Head of caudate nucleus (tissue), 42 donors: ENCODE measurements around the gene RIMOC1.
"Not testable (repeated sequence)": the region's sequence is repeated elsewhere in the genome, so short reads cannot be mapped to it uniquely, and the experiment has no call there.

Experiments used
- DNase-seq, 42 donors: peaks; one replicate each; pipeline versions ENCODE4 v3.0.0 to v3.0.0-alpha.2; 2020 to 2021; ENCODE audit warnings: mixed read lengths in 7 of 42
- intact Hi-C: fragments of 100-400 bp; cut with DNase I; formaldehyde crosslinking; loops from one replicate; pipeline ENCODE4 v1.15.0; 2022

RIMOC1 gene

DNA sequence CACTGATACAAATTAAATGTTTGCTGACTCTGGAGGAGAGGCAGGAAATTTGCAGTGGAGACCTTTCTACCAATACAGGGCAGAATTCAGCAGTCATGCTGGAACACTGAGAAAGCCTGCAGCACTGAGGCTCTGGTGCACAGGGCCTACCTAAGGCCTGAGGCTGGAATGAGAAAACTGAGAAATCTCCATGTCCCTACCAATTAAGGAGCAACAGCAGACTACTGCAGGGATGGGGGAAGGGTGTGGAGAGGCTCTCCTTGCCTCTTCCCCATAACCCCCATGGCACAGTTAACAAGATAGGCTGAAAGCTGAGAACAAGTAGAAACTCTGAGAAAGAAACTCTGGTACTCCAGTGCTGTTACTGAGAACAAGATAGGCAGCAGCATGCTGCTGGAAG is 31.4 kb downstream of the RIMOC1 start:
- DNase-seq, result no peak
- intact Hi-C loops, result no loop called here

DNA sequence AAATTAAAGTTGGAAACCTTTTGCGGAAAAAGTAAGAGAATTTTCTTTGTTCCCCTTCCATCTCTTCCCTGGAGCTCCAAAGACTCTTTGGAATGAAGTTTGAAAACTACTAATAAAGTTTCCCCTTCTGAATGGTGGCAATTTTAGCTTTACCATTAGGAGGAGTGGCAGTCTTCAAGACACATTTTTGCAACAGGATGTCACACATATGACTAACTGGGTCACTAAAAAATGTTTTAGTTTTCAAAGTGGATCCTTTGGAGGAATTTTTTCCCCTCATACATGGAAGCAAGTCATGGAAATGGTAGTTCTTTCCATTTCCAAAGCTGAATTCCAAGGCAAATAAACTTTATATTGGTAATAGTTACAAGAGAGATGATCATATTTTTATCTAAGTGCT is 36.5 kb downstream of the RIMOC1 start:
- intact Hi-C loops, result no loop called here
- DNase-seq, result no peak

DNA sequence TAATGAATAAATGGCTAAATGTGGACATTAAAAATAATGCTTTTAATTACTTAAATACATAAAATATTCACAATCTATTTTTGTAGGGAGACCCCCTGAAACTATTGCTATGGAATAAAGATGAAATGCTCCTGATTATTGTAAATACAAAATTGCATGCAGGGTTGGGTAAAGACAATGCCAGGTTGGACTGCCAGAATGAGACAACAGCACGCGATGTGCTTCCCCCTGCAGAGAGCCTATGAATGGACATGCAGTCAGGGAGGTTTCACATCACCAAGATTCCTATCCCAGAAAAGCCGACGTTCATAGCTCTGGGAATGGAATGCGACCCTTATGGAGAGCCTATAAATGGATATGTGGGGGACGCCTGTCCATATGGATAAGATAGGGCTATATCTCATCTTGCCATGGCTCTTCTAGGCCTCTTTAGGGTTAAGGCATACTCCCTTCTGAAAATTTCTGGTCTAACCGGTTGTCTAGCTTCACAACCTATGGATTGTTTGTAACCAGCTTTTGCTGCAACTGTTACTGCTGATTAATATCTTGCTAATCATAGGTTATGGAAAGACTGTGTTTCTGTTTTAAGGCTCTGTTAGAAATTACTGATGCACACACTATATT is 41.3 kb downstream of the RIMOC1 start:
- DNase-seq, intact Hi-C loops: not testable (repeated sequence)

DNA sequence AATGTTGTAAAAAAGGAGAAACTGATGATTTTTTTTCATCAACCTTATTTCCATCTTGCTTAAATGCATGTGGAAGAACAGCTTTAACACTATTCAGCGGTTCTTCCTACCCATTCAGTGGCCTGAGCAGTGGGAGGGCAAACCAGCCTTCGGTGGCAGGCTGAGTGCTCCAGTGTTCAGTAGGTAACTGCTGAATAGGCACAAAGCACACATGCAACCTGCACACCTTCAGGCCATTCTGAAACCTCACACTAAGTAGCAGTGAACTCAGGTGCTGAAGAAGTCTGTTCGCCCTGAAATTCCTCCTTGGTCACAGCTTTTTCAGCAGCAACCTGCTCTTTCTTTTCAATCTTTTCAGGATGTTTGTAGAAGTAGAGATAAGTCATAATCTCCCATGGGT is 47.1 kb downstream of the RIMOC1 start:
- no peak for DNase-seq
- intact Hi-C loops, result no loop called here
